Neutrophil (primary cell): ENCODE results near the gene MT2A.
"Not testable (repeated sequence)": the region's sequence is repeated elsewhere in the genome, so short reads cannot be mapped to it uniquely, and the experiment has no call there.

Experiments used
- H3K27ac ChIP-seq: fragments of 200-600 bp; sonication (generic); 2 replicates; pipeline ENCODE4 v1.5.1; 2016; ENCODE audit warnings: mild to moderate bottlenecking, moderate library complexity
- H3K27me3 ChIP-seq: fragments of 200-600 bp; sonication (generic); 2 replicates; pipeline ENCODE4 v1.6.0; 2016; ENCODE audit warnings: mild to moderate bottlenecking
- H3K36me3 ChIP-seq: fragments of 200-600 bp; sonication (generic); 2 replicates; pipeline ENCODE4 v1.5.1; 2017
- H3K4me1 ChIP-seq, 2 experiments: fragments of 200-600 bp in 1 of 2; sonication (generic) in 1 of 2; 1 replicate in 1 of 2; 2 replicates in 1 of 2; pipeline versions ENCODE4 v1.5.1 to v1.6.1; 2013 to 2016; ENCODE audit warnings: low read depth in 1 of 2, low read length in 1 of 2, mild to moderate bottlenecking in 1 of 2, moderate library complexity in 1 of 2; ENCODE audit not compliant: control insufficient read depth in 1 of 2, insufficient read depth in 1 of 2
- H3K4me3 ChIP-seq, 2 experiments: fragments of 200-600 bp in 1 of 2; sonication (generic) in 1 of 2; 1 replicate in 1 of 2; 2 replicates in 1 of 2; pipeline ENCODE4 v1.5.1; 2013 to 2016; ENCODE audit warnings: low read depth in 1 of 2, low read length in 1 of 2, mild to moderate bottlenecking in 1 of 2, moderate library complexity in 1 of 2
- H3K9me3 ChIP-seq: fragments of 200-600 bp; sonication (generic); 2 replicates; pipeline ENCODE4 v1.5.1; 2016
- CTCF ChIP-seq: fragments of 200-600 bp; sonication (generic); IDR thresholded peaks from 2 replicates; pipeline ENCODE4 v1.5.1; 2016; ENCODE audit warnings: antibody characterized with exemption

Gene MT2A

DNA sequence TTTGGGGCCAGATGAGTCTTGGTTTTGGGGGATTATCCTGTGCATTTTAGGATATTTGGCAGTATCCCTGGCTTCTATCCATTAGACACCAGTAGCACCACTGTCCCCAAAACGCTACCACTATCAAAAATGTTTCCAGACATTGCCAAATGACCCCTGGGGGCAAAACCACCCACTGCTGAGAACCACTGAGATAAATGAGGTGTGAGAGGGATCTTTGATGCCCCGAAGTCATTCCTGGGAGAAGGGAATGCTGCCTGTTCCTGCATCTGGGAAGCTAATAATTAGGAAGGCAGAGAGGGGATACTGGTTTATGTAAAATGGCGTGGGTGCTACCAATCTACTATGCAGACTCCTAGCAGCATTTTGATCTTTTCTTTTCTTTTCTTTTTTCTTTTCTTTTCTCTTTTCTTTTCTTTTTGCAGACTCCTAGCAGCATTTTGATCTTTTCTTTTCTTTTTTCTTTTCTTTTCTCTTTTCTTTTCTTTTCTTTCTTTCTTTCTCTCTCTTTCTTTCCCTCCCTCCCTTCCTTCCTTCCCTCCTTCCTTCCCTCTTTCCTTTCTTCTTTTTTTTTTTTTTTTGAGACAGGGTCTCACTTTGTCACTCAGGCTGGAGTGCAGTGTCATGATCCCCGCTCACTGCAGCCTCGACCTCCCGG is 27.9 kb upstream of the MT2A start:
- no peak for TF ChIP-seq CTCF
- no peaks in the 10 kb centered on the region for H3K4me1 ChIP-seq
- H3K4me3 ChIP-seq, result no peak overlapping the region
- H3K27me3 ChIP-seq, result peaks cover 42% of the 10 kb centered on the region
- H3K9me3 ChIP-seq, result no peaks in the 10 kb centered on the region
- H3K36me3 ChIP-seq, result no peaks in the 10 kb centered on the region
- no peak overlapping the region for H3K27ac ChIP-seq

DNA sequence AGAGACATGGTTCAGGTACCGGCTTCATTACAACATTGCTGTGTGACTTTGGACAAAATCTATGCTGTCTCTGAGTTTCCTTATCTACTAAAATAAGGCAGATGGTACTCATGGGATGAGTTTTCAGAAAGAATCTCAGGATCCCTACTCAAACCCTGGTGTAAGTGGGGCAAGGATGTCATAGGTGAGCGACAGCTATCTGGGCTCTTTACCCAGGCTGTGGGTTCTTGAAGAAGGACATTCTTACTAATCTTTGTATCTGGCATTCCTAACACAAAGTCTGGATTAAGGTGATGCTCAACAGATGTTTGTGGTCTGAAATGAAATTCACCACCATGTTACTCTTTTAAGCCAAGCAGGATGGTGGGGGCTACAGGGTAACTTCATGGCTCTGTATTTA is 25.5 kb upstream of the MT2A start:
- not testable (repeated sequence) for H3K9me3 ChIP-seq, H3K4me3 ChIP-seq, H3K4me1 ChIP-seq, H3K36me3 ChIP-seq, H3K27ac ChIP-seq
- peaks cover 60% of the 10 kb centered on the region for H3K27me3 ChIP-seq

- no peaks in the 10 kb centered on the region for H3K9me3 ChIP-seq
- H3K36me3 ChIP-seq, result no peaks in the 10 kb centered on the region
- TF ChIP-seq CTCF, result no peak
- H3K27ac ChIP-seq, result no peak overlapping the region
- H3K27me3 ChIP-seq, result peaks cover 66% of the 10 kb centered on the region
- H3K4me3 ChIP-seq, result no peak overlapping the region
- H3K4me1 ChIP-seq, result no peaks in the 10 kb centered on the region
Measured at GRCh38 chr16:56583351-56584168, 24.8 kb upstream of the MT2A start.

GRCh38 chr16:56584276-56584675 is 24.1 kb upstream of the MT2A start:
- H3K36me3 ChIP-seq, result no peaks in the 10 kb centered on the region
- H3K4me1 ChIP-seq, result peaks cover 0 to 2% of the 10 kb centered on the region in 2 experiments
- no peak overlapping the region for H3K27ac ChIP-seq
- H3K27me3 ChIP-seq, result peaks cover 73% of the 10 kb centered on the region
- no peak for TF ChIP-seq CTCF
- H3K9me3 ChIP-seq, result no peaks in the 10 kb centered on the region
- H3K4me3 ChIP-seq, result no peak overlapping the region

GRCh38 chr16:56588781-56589140 is 19.6 kb upstream of the MT2A start:
- Histone ChIP-seq H3K9me3 (no peaks in the 10 kb centered on the region), H3K36me3 (no peaks in the 10 kb centered on the region), H3K4me1 (peaks cover 0 to 6% of the 10 kb centered on the region in 2 experiments), H3K27ac (no peak overlapping the region), H3K4me3 (no peak overlapping the region), H3K27me3 (peaks cover 74% of the 10 kb centered on the region)
- no peak for TF ChIP-seq CTCF
